H1 (cell line): ENCODE measurements around the gene RBMX. TPM values are rescaled to one million over a fixed set of nuclear protein-coding genes. Genes with fewer than 3 reads are reported as not detected.

Experiments
- CTCF ChIA-PET: fragments of 300-600 bp; sonication (Branson Sonifier 250); formaldehyde crosslinking; loops from one replicate; lab custom pipeline; 2021; ENCODE audit not compliant: partially characterized antibody; lab: Charles Lee
- POLR2A ChIA-PET: fragments of 300-600 bp; sonication (Branson Sonifier 250); formaldehyde crosslinking; loops from one replicate; lab custom pipeline; 2021; ENCODE audit warnings: inconsistent platforms; ENCODE audit not compliant: partially characterized antibody; lab: Charles Lee
- DNase-seq, 2 experiments: peaks; one replicate each; pipeline versions ENCODE4 v3.0.0 to v3.0.0-alpha.2; 2010 to 2022; ENCODE audit warnings: low spot score in 2 of 2, low read depth in 1 of 2, mixed read lengths in 1 of 2
- FAIRE-seq: peaks from 2 replicates; lab custom pipeline; 2011; peaks lifted over from hg19 to GRCh38; lab: Jason Lieb, UNC
- H2AFZ ChIP-seq: 2 replicates; pipeline ENCODE4 v1.8.1; 2012; ENCODE audit warnings: low read length, inconsistent platforms
- H2AK5ac ChIP-seq: 2 replicates; pipeline ENCODE4 v1.6.1; 2013; ENCODE audit warnings: low read depth, low read length
- H2BK120ac ChIP-seq: replicated peaks from 2 replicates; pipeline ENCODE3; 2013; ENCODE audit warnings: low read depth, low read length, inconsistent platforms
- H2BK12ac ChIP-seq: 2 replicates; pipeline ENCODE4 v1.6.1; 2013; ENCODE audit warnings: low read depth, low read length
- H2BK15ac ChIP-seq: 2 replicates; pipeline ENCODE4 v1.6.1; 2013; ENCODE audit warnings: low read length
- H2BK20ac ChIP-seq: 2 replicates; pipeline ENCODE4 v1.6.1; 2013; ENCODE audit warnings: low read length
- H2BK5ac ChIP-seq: 2 replicates; pipeline ENCODE4 v1.6.1; 2013; ENCODE audit warnings: low read depth, low read length
- H3K14ac ChIP-seq: 2 replicates; pipeline ENCODE4 v1.6.1; 2013; ENCODE audit warnings: inconsistent platforms; ENCODE audit not compliant: insufficient read length
- H3K18ac ChIP-seq: 2 replicates; pipeline ENCODE4 v1.6.1; 2013; ENCODE audit warnings: low read length; ENCODE audit errors: extremely low read depth
- H3K23ac ChIP-seq: 2 replicates; pipeline ENCODE4 v1.6.1; 2013; ENCODE audit warnings: inconsistent platforms; ENCODE audit not compliant: insufficient read length
- H3K23me2 ChIP-seq: 2 replicates; pipeline ENCODE4 v1.6.1; 2013; ENCODE audit warnings: low read depth, low read length
- H3K27ac ChIP-seq: 2 replicates; pipeline ENCODE4 v1.6.1; 2011; ENCODE audit warnings: low read depth, low read length, inconsistent platforms
- H3K27me3 ChIP-seq, 4 experiments: replicated peaks in 1 of 4; 1 replicate in 1 of 4; 2 replicates in 3 of 4; pipeline versions ENCODE4 v1.6.1 to v1.8.1; 2011 to 2013; ENCODE audit warnings: low read length in 3 of 4, mild to moderate bottlenecking in 3 of 4, inconsistent platforms in 2 of 4, mixed read lengths in 2 of 4, moderate library complexity in 1 of 4; ENCODE audit not compliant: control insufficient read depth in 3 of 4, insufficient read depth in 3 of 4; ENCODE audit errors: extremely low read depth in 1 of 4
- H3K36me3 ChIP-seq, 4 experiments: 2 replicates each; pipeline versions ENCODE4 v1.6.1 to v1.8.1; 2011 to 2013; ENCODE audit warnings: mild to moderate bottlenecking in 4 of 4, low read length in 3 of 4, moderate library complexity in 2 of 4, control low read depth in 1 of 4, inconsistent platforms in 1 of 4; ENCODE audit not compliant: insufficient read depth in 4 of 4, control insufficient read depth in 2 of 4
- H3K4ac ChIP-seq: replicated peaks from 2 replicates; pipeline ENCODE3; 2013; ENCODE audit warnings: low read length, low read depth, mixed read lengths, inconsistent platforms; ENCODE audit not compliant: insufficient read length
- H3K4me1 ChIP-seq, 4 experiments: replicated peaks in 1 of 4; 1 replicate in 1 of 4; 2 replicates in 3 of 4; pipeline versions ENCODE4 v1.6.1 to v1.8.1; 2011 to 2013; ENCODE audit warnings: low read length in 3 of 4, inconsistent platforms in 2 of 4, mixed read lengths in 1 of 4; ENCODE audit not compliant: insufficient read depth in 4 of 4, control insufficient read depth in 3 of 4
- H3K4me2 ChIP-seq, 2 experiments: 2 replicates each; pipeline versions ENCODE4 v1.6.1 to v1.8.1; 2011 to 2013; ENCODE audit warnings: low read depth in 2 of 2, low read length in 2 of 2, control low read depth in 1 of 2, inconsistent platforms in 1 of 2, mild to moderate bottlenecking in 1 of 2; ENCODE audit not compliant: insufficient read depth in 1 of 2
- H3K4me3 ChIP-seq, 4 experiments: fragments of 200-600, 300-600 bp in 1 of 4; sonication (generic), shearing (Covaris generic), sonication (Bioruptor Twin) in 1 of 4; 2 replicates each; pipeline versions ENCODE4 v1.5.1 to v1.8.1; 2011 to 2016; ENCODE audit warnings: low read length in 4 of 4, low read depth in 3 of 4, control low read depth in 2 of 4, inconsistent platforms in 2 of 4, mild to moderate bottlenecking in 2 of 4, mixed read lengths in 1 of 4, moderate library complexity in 1 of 4; ENCODE audit not compliant: insufficient read depth in 2 of 4; ENCODE audit errors: extremely low read depth in 1 of 4
- H3K56ac ChIP-seq: replicated peaks from 2 replicates; pipeline ENCODE3; 2013; ENCODE audit warnings: low read depth, mild to moderate bottlenecking, mixed read lengths, low read length, inconsistent platforms; ENCODE audit not compliant: insufficient read length
- H3K79me1 ChIP-seq: 2 replicates; pipeline ENCODE4 v1.6.1; 2013; ENCODE audit warnings: low read depth, low read length, control low read depth
- H3K79me2 ChIP-seq, 2 experiments: 2 replicates each; pipeline versions ENCODE4 v1.6.1 to v1.8.1; 2012 to 2013; ENCODE audit warnings: low read length in 2 of 2, mild to moderate bottlenecking in 2 of 2, inconsistent platforms in 1 of 2; ENCODE audit not compliant: insufficient read depth in 2 of 2, control insufficient read depth in 1 of 2
- H3K9ac ChIP-seq, 4 experiments: replicated peaks in 1 of 4; 1 replicate in 1 of 4; 2 replicates in 3 of 4; pipeline versions ENCODE4 v1.6.1 to v1.8.1; 2011 to 2013; ENCODE audit warnings: low read depth in 3 of 4, low read length in 3 of 4, control low read depth in 2 of 4, mild to moderate bottlenecking in 2 of 4, moderate library complexity in 2 of 4, inconsistent platforms in 1 of 4; ENCODE audit errors: extremely low read depth in 1 of 4
- H3K9me3 ChIP-seq, 2 experiments: 2 replicates each; pipeline versions ENCODE4 v1.6.1 to v1.8.1; 2012 to 2013; ENCODE audit warnings: mild to moderate bottlenecking in 2 of 2, moderate library complexity in 2 of 2, control low read depth in 1 of 2, inconsistent platforms in 1 of 2, low read depth in 1 of 2, low read length in 1 of 2, mixed read lengths in 1 of 2; ENCODE audit not compliant: insufficient read depth in 2 of 2
- H4K20me1 ChIP-seq, 2 experiments: replicated peaks in 1 of 2; 2 replicates each; pipeline versions ENCODE3 to v1.8.1; 2011 to 2013; ENCODE audit warnings: inconsistent platforms in 2 of 2, low read length in 2 of 2, mild to moderate bottlenecking in 1 of 2; ENCODE audit not compliant: insufficient read depth in 2 of 2, control insufficient read depth in 1 of 2
- H4K5ac ChIP-seq: 2 replicates; pipeline ENCODE4 v1.6.1; 2013; ENCODE audit warnings: low read length, low read depth, mixed read lengths, inconsistent platforms; ENCODE audit not compliant: insufficient read length
- H4K8ac ChIP-seq: 2 replicates; pipeline ENCODE4 v1.8.0; 2013; ENCODE audit warnings: mild to moderate bottlenecking, moderate library complexity, low read length, inconsistent platforms; ENCODE audit not compliant: insufficient read depth; ENCODE audit errors: extremely low read depth
- H4K91ac ChIP-seq: replicated peaks from 2 replicates; pipeline ENCODE3; 2013; ENCODE audit warnings: low read length, mixed read lengths, inconsistent platforms; ENCODE audit not compliant: insufficient read length
- ASH2L ChIP-seq: fragments of 200-600, 300-600 bp; sonication (generic); IDR thresholded peaks from one replicate; pipeline ENCODE4 v1.7.1; 2017; ENCODE audit warnings: low read length
- ATF2 ChIP-seq: IDR thresholded peaks from 2 replicates; pipeline ENCODE4 v1.6.1; 2012; ENCODE audit warnings: low read length, inconsistent platforms
- BRCA1 ChIP-seq: IDR thresholded peaks from 2 replicates; pipeline ENCODE4 v1.6.1; 2012; ENCODE audit warnings: low read depth, low read length, improper control_type of control experiment
- CHD1 ChIP-seq: IDR thresholded peaks from 2 replicates; pipeline ENCODE4 v1.6.1; 2012; ENCODE audit warnings: low read depth, low read length, improper control_type of control experiment
- RNF2 ChIP-seq: fragments of 200-900, 300-1000 bp; sonication (generic); IDR thresholded peaks from 2 replicates; pipeline ENCODE4 v1.7.1; 2016; ENCODE audit warnings: borderline replicate concordance, low read depth, mild to moderate bottlenecking, antibody characterized with exemption, low read length; ENCODE audit not compliant: poor library complexity, severe bottlenecking; ENCODE audit errors: missing control alignments
- SIN3A ChIP-seq, 2 experiments: IDR thresholded peaks in 1 of 2; conservative IDR thresholded peaks in 1 of 2; 2 replicates each; pipeline ENCODE4 v1.6.1; 2011 to 2012; ENCODE audit warnings: low read length in 2 of 2, improper control_type of control experiment in 1 of 2, low read depth in 1 of 2, mild to moderate bottlenecking in 1 of 2
- SP4 ChIP-seq: IDR thresholded peaks from 2 replicates; pipeline ENCODE4 v1.6.1; 2012; ENCODE audit warnings: low read length, inconsistent platforms
- SRF ChIP-seq: IDR thresholded peaks from 2 replicates; pipeline ENCODE4 v1.6.1; 2011; ENCODE audit warnings: mild to moderate bottlenecking, low read depth, low read length, moderate library complexity
- TCF12 ChIP-seq: IDR thresholded peaks from 2 replicates; pipeline ENCODE4 v1.6.1; 2011; ENCODE audit warnings: low read depth, mild to moderate bottlenecking, low read length
- YY1 ChIP-seq: IDR thresholded peaks from 2 replicates; pipeline ENCODE4 v1.6.1; 2011; ENCODE audit warnings: low read depth, mild to moderate bottlenecking, low read length
- WGBS, 2 experiments: shearing (Covaris generic) in 1 of 2; methylation state at CpG; one replicate each; pipeline versions ENCODE4 v1.1.6 to v1.1.7; 2013 to 2015; ENCODE audit warnings: low lambda C conversion rate in 2 of 2, mixed read lengths in 2 of 2, inconsistent platforms in 1 of 2, low coverage in 1 of 2, missing lambda C conversion rate in 1 of 2; ENCODE audit not compliant: insufficient replicate concordance in 2 of 2, insufficient coverage in 1 of 2, insufficient read length in 1 of 2; ENCODE audit errors: extremely low coverage in 1 of 2, missing lambda C conversion rate in 1 of 2; 5-methylcytosine and 5-hydroxymethylcytosine counted together
- polyA plus RNA-seq, 7 experiments: library from polyadenylated mRNA; depleted of rRNA in 3 of 7; stranded (reverse) in 5 of 7; unstranded in 2 of 7; fragments of >200 nt in 5 of 7; fragments of 200-250 nt in 2 of 7; gene quantifications; 1 replicate in 5 of 7; 2 replicates in 1 of 7; 4 replicates in 1 of 7; pipeline versions ENCODE4 v1.2.1 to v1.2.3, GENCODE V29; 2011 to 2013; ENCODE audit warnings: missing spikeins in 2 of 7, mixed read lengths in 2 of 7
- total RNA-seq: library from RNA; stranded (reverse); fragmentation: NEBNext Ultra II Directional; extraction: Animal tissue kit (Norgen Biotek cat#: 25700); gene quantifications from 2 replicates; pipeline ENCODE4 v1.2.1, GENCODE V29; 2021
- TF ChIP-seq, protein P1 (sequence below): IDR thresholded peaks from 2 replicates; pipeline ENCODE4 v1.6.1; 2012; ENCODE audit warnings: inconsistent platforms

The RBMX gene
- total and polyA plus RNA-seq, 2 of the 8 experiments (the other 6 are each of a cell fraction or from before 2014, with no cell fraction given) = 213 to 476 TPM

GRCh38 chrX:136916827-136917226, 36.3 kb upstream of the RBMX start:
- H2BK15ac ChIP-seq = no peak overlapping the region
- H2AFZ ChIP-seq = no peak overlapping the region
- no peak overlapping the region for H2BK5ac ChIP-seq
- no CpG with 5 or more reads among the region's 2 CpGs for WGBS, 2 experiments
- DNase-seq (no peak), FAIRE-seq (no peak)
- no peak overlapping the region for H3K18ac ChIP-seq
- no peak overlapping the region for H3K27ac ChIP-seq
- H3K79me2 ChIP-seq = no peaks in the 10 kb centered on the region
- no peak overlapping the region for H4K8ac ChIP-seq
- no peak overlapping the region for H2BK120ac ChIP-seq
- H3K4me1 ChIP-seq = no peaks in the 10 kb centered on the region
- no peaks in the 10 kb centered on the region for H4K20me1 ChIP-seq
- H3K79me1 ChIP-seq = no peaks in the 10 kb centered on the region
- H3K9me3 ChIP-seq = no peaks in the 10 kb centered on the region
- no peak overlapping the region for H4K5ac ChIP-seq
- no peak overlapping the region for H2BK20ac ChIP-seq
- no peak overlapping the region for H2BK12ac ChIP-seq
- H3K4me2 ChIP-seq = no peak overlapping the region
- no peaks in the 10 kb centered on the region for H3K27me3 ChIP-seq
- no peak overlapping the region for H3K4ac ChIP-seq
- no peak overlapping the region for H2AK5ac ChIP-seq
- H3K9ac ChIP-seq = no peak overlapping the region
- ChIA-PET POLR2A (interaction anchor here (1.8 kb wide), 1 partner anchor 36 kb away, joined by 5 read pairs; the partner anchor contains the start of gene RBMX), CTCF (interaction anchor here (0.9 kb wide), 1 partner anchor 16 kb away, joined by 3 read pairs; no protein-coding TSS in a partner anchor)
- H3K23ac ChIP-seq = no peak overlapping the region
- H3K56ac ChIP-seq = no peak overlapping the region
- no peak overlapping the region for H4K91ac ChIP-seq
- no peak overlapping the region for H3K14ac ChIP-seq
- no peaks in the 10 kb centered on the region for H3K23me2 ChIP-seq
- no peak overlapping the region for H3K4me3 ChIP-seq
- H3K36me3 ChIP-seq = no peaks in the 10 kb centered on the region
- TF ChIP-seq YY1 (no peak), SIN3A (conservative IDR thresholded peaks at IDR 0.05 in 1 of 2, IDR thresholded peaks at IDR 0.05 in 1 of 2; ENCODE audit: low read depth in 1 of 2, low read length in 2 of 2) (no peak), TCF12 (no peak), ASH2L (no peak), ATF2 (no peak), SP4 (no peak), RNF2 (no peak), CHD1 (no peak), SRF (no peak), BRCA1 (no peak)
- TF ChIP-seq, protein P1, sequence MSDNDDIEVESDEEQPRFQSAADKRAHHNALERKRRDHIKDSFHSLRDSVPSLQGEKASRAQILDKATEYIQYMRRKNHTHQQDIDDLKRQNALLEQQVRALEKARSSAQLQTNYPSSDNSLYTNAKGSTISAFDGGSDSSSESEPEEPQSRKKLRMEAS = no peak
